Measurements from ENCODE around the gene MAP3K21.
A peak's percentile ranks its signal among the peaks of the same experiment; 100 is the strongest.

MAP3K21 gene

DNA sequence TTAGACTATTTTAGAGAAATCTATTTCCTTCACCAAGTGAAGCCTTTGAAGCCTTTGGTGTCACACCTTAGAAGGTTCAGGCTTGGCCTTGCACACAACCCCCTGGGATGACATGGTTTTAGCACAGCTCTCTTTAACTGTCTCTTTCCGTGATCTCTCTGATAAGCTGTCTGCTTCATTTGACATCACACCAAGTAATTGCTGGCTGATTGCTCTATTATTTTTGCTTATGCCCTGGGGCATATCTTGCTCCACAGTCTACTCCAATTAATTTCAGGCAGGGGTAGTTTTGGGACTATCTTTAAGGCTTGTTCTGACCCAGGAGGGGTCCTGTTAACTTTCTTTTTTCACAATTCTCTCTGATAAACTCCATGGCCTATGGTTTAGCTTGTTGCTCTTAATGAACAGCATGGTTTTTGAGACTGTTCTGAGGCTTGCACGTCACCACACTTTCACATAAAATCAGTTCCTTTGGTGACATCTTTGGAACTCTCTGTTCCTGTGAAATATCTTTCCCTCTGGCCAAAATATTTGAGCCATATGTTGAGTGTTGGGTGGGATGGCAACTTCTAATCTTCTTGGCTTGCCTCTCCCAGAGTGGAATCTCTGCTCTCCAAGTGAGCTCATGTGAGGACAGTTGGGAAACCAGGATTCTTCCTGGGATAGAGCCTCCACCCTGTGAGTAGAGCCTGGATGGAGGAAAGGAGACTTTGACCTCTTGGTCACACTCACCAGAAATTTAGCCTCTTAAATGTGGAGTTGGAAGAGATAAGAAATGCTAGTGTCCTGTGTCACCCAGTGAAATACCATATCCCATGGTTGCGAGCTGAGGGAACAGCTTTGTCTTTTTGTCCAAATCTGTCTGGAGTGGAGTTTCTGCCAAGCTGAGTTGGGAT, 63.6 kb downstream of the MAP3K21 start:
- DNase-seq, result no peak

DNA sequence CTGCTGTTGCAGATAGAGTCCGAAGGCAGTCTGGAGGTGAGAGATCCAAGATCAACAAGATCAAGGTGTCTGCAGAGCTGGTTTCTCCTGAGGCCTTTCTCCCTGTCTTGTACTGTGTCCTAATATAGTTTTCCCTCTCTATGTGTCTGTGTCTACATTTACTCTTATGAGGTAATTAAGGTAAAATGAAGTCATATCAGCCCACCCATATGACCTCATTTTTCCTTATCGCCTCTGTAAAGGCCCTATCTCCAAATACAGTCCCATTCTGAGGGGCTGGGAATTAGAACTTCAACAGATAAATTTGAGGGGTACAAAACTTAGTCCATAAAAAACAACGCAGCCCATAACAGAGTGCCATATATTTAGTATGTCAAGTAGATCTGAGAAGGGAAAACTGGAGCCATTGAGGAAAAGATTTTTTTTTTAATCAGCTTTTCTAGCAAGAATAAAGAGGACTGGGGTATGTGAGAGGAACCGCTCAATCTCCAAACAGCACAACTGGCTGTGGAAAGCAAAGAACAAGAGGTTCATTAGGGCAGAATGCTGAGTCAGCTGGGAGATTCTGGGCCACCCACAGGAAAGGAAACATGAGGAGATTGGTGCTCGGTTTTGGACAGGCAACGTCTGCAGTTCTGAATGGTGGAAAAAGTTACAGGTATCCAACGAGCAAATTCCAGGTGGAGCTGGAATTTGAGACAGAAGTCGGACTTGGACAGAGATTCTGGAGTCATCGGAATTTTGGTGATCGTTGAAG, 65.7 kb downstream of the MAP3K21 start:
- DNase-seq, result no peak

DNA sequence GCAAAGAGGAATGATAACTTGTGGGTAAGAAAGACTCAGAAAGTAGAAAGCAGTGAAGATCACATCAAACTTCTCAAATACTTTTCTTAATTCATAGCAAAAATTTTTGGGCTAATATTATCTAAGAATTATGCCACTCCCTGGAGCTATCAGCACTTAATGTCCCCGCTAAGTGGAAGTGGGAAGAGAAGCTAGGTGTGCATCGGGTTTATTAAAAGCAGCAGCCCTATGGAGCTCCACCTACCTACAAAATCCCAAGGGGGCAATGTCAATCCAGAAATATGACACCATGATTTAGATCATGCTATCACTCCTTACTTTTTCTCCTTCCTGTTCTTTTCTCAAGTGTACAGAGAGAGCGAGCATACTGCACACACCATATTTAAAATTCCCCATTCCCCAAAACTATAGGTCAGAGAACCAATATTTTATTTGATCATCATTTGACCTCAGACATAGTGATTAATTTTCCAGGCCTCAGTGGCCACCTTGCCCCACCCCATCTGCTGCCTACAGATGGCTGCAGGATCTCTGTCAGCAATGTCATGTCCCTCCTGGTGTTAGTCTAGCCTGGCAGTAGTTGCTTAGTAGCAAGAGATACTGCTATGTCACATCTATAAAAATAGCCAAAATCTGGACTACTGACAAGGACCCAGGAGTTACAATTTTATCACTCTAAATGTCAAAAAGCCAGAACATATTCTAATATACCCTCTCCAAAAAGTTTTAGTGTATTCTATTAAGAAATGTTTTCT, 66.6 kb downstream of the MAP3K21 start:
- no peak for DNase-seq

DNA sequence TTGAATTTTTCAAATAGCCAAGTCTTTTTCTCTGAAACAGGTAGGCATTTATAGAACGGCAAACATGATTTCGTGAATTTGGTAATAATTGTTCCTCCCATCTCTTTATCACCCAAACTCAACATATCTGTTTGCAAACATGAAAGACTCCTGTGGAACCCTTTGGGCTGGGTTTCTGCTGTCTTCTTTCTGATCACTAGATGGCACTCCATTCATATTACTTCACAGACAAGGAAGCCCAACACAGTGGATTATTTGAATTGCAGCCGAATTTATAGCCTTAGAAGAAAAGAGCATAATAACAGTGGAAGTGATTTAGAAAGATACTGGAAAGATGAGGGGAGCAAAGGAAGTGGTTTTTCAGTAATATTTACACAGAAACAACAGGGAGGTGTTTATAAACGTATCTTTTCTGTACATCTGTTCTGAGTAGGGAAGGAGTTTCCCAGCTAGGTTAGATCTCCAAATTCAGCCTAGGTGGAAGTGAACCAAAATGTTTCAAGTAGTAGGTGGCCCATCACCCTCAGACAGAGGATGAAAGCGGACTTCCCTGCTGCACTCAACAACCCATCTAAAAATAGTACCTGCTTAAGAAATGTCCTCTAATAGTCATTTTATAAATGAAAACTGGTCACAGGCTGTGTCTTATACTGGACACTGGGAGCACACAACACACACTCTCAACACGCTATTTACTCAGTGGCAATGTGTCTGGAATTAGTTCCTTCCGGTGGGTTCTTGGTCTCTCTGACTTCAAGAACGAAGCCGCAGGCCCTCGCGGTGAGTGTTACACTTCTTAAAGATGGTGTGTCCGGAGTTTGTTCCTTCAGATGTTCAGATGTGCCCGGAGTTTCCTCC, 67.6 kb downstream of the MAP3K21 start:
- DNase-seq, result peak; percentile 71

DNA sequence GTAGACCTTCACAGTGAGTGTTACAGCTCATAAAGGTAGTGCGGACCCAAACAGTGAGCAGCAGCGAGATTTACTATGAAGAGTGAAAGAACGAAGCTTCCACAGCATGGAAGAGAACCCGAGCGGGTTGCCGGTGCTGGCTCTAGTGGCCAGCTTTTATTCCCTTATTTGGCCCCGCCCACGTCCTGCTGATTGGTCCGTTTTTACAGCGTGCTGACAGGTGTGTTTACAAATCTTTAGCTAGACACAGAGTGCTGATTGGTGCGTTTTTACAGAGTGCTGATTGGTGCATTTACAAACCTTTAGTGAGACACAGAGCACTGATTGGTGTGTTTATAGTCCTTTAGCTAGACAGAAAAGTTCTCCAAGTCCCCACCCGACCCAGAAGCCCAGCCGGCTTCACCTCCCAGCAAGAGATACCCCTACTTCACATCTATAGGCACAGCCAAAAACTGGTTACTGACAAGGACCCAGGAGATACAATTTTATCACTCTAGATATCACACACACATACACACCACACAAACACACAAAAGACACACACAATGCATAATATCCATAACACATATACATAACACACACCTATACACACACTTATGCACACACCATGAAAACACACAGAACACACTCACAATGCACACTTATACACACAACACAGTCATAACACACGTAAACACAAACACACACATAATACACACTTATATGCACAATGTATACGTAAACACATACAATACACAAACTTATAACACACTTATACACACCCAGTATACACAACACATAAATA, 68.5 kb downstream of the MAP3K21 start:
- no peak for DNase-seq

DNA sequence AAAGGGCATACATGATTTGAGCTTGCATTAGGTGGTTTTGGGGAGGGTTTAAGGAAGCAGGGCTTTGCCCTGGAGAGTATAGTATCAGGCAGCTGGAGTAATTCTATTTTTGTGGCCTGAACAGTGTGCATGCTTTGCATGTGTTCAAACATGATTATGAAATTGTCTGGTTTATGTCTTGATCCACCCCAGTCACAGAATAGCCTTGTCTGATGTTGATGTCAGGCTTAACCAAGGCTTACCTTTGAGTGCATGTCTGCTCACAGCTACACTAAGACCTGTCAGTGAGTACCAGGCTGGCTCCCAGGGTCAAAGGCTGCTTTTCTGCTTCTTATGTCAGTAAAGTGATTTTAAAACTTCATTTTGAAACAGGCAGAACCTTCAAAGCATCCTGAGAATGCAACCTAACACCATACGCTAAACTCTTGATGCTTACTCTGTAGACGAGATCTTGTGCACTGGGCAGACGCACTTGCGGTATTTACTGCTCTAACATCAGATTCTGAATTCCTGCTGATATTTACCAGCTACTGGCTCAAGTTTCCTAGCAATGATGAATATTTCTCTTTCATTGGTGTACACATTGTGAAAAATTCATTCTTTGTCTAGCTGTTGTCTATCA, 78.9 kb downstream of the MAP3K21 start:
- no peak for DNase-seq

DNA sequence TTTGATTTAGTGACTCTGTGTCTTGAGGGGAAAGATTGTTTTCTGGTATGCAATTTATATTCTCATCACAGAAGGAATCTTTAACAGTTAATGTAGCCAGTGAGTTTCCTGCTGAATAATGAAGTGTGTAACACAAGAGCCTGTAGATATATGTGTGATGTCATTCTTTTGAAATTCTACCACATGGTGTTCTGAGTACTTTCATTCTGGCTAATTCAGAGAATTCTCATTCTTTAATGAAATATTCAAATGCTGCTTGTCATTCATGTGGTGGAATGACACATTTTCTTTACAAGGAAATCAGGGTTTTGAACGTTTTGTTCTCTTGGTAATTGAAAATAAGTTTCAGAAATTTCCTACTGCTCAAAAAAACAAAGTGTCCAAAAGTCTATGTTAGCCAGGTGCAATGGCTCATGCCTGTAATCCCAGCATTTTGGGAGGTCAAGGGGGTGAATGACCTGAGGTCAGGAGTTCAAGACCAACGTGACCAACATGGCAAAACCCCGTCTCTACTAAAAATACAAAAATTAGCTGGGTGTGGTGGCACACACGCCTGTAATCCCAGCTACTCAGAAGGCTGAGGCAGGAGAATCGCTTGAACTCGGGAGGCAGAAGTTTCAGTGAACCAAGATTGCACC, 79.6 kb downstream of the MAP3K21 start:
- no peak for DNase-seq

DNA sequence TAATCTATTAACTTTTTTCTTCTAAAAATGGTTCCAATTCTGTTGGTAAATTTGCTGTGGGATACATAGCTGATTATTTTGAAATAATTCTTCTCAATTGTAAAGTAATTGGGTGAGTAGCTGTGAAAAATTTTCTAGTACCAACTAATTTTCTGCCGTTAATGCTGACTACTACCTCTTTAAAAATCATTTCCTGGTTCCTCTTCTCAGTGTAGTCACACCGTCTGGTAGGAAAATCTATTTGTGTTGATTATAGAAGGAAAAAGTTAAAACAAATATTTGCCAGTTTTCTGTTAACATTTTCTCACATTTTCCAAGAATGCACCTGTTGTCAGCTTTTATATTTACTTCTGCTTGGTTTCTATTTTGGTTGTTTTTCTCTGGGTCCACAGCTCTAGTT, 82.0 kb downstream of the MAP3K21 start:
- DNase-seq, result no peak

DNA sequence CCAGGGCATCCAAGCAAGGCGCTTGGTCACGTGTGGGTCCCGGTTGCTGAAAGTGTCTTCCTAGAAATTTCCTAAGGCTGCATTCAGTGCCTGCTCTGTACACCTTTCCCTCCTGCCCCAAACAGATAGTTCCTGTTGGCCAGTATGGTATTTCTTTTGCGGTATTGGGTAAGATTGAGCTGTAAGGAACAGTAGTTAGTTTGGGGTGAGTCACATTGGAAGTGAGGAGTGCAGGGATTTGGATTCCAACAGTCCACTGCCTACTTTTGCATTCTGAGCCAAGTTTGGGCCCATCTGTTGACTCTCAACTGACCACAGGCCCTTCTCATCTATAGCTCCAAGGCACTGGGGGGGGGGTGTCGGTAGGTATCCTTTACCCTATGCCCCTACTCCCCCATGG, 83.4 kb downstream of the MAP3K21 start:
- no peak for DNase-seq

DNA sequence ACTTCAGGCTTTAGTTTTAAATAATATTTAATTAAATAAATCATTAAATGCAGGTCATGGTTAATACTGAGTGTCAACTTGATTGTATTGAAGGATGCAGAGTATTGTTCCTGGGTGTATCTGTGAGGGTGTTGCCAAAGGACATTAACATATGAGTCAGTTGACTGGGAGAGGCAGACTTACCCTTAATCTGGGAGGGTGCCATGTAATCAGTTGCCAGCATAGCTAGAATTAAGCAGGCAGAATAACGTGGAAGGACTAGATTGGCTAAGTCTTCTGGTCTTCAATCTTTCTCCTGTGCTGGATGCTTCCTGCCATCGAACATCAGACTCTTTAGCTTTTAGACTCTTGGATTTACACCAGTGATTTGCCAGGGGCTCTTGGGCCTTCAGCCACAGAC, 85.3 kb downstream of the MAP3K21 start:
- DNase-seq, result no peak

DNA sequence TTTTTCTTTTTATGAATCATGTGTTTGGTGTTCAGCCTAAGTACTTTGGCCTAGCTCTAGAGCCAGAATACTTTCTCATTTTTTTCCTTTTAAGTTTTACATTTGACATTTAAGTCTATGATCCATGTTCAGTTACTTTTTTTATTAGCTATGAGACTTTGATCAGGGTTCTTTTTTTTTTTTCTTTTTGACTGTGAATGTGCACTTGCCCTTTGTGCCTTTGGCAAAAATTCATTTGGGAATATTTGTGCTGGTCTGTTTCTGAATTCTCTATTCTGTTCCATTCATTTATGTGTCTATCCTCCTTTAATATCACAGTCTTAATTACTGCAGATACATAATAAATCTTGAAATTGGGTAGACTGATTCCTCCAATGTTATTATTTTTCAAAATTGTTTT, 93.8 kb downstream of the MAP3K21 start:
- no peak for DNase-seq

DNA sequence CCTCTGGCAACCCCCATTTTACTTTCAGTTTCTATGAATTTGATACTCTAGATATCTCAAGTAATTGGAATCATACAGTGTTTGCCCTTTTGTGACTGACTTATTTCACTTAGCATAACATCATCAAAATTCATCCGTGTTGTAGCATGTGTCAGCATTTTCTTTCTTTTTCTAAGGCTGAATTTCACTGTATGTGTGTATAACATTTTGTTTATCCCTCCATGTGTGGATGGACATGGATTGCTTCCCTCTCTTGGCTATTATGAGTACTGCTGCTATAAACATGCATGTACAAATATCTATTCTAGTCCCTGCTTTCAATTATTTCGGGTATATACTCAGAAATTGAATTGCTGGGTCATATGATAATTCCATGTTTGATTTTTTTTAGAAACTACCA, 97.3 kb downstream of the MAP3K21 start:
- no peak for DNase-seq

DNA sequence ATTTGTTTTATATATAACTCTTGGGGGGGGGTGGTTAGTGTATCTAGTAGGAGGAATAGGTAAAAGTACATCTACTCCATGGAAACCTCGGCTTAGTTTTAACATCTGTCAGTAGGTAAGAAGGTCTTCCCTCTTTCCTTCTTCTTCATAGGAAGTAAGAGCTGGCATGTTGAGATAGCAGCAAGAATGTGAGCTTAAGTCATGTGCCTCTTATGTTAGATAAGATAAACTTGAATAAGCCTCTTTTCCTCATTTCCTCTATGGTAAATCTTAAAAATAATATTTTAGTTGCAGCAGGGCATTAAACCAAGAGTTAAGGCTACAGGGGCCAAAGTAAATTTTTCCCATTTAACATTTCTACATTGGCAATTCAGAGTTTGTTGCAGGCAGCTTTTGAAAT, 100.4 kb downstream of the MAP3K21 start:
- DNase-seq, result no peak

DNA sequence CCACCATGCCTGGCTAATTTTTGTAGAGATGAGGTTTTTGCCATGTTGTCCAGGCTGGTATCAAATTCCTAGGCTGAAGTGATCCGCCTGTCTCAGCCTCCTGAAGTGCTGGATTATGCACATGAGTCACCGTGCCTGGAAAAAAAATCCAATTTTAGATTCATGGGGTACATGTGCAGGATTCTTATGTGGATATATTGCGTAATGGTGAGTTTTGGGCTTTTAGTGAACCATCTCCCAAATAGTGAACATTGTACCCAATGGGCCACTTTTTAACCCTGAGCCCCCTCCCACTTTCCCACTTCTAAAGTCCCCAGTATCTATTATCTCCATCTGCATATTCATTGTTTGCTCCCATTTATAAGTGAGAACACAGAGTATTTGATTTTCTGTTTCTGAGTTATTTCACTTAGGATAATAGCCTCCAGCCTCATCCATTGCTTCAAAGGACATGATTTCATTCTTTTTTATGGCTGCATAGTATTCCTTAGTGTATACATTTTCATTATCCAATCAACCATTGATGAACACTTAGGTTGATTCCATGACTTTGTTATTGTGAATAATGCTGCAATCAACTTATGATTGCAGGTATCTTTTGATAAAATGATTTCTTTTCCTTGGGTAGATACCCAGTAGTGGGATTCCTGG, 104.4 kb downstream of the MAP3K21 start:
- DNase-seq, result no peak

DNA sequence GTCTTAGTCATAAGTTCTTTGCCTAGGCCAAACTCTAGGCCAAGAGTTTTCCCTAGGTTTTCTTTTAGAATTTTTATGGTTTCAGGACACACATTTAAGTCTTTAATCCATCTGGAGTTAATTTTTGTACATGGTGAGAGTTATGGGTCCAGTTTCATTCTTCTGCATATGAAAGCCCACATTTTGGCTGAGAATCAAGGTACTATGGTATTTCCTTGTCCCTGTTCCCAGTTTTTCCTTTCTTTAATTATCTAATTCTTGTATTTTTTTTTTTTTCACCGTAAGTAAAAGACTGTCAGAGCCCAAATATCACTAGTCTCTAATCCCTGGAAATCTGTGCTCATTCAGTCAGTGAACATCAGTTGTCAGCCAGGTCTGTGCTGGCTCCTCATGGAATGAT, 105.4 kb downstream of the MAP3K21 start:
- DNase-seq, result no peak

DNA sequence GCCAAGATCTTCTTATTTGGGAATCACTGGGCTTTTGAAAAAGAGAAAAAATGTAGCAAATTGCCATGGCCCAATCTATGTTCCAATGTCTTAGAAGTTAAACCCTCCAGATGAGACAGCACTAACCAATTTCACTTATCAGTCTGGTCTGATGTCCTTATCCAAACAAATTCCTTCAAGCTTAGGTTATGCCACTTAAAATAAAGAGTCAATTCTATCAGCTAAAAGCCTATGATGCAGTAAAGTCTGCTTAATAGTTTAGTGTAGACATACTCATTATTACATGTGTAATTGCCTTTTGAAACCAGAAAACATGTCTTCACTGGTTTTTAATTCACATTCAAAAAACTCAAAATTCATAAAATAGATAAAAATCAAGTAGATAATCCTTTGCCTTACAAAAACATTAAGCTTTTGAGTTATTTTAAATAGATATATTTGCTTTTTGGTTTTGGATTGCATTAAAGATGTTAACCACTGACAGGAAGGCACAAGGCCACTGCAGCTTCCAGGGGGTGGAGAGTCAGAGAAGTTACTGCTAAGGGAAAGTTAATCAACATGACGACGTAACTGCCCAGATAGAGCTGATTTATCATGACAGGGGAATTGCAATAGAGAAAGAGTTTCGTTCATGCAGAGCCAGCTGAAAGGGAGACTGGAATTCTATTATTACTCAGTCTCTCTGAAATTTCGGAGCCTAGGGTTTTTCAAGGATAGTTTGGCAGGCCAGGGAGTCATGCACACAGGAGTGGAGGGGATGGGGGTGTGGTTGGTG, 106.1 kb downstream of the MAP3K21 start:
- DNase-seq, result no peak

All from NCI-H2029 treated with DMSO at 0.1 percent for 48 hours (cell line).